A549 (cell line): Measurements from ENCODE around the gene PLPP3.

ENCODE experiments used
- CEBPB ChIP-seq, 2 experiments: fragments of >200 bp in 1 of 2; sonication (Bioruptor Twin) in 1 of 2; formaldehyde crosslinking in 1 of 2; IDR thresholded peaks; 2 replicates each; pipeline ENCODE4 v1.6.1; 2012 to 2016
- CHD4 ChIP-seq: fragments of 200-600 bp; sonication (generic); IDR thresholded peaks from 2 replicates; pipeline ENCODE4 v1.6.1; 2016; ENCODE audit warnings: antibody characterized with exemption, mild to moderate bottlenecking, borderline replicate concordance
- CTCF ChIP-seq: fragments of >200 bp; sonication (Bioruptor Twin); formaldehyde crosslinking; IDR thresholded peaks from 3 replicates; pipeline ENCODE4 v1.5.1; 2016
- ELK1 ChIP-seq: fragments of 150-350 bp; IDR thresholded peaks from 2 replicates; pipeline ENCODE4 v1.6.1; 2014; ENCODE audit warnings: low read depth, mild to moderate bottlenecking, low read length
- HOXA7 ChIP-seq: fragments of 250-450 bp; sonication (Bioruptor Pico); IDR thresholded peaks from 2 replicates; pipeline ENCODE4 v1.5.0; 2020; ENCODE audit warnings: mild to moderate bottlenecking, moderate library complexity
- JUNB ChIP-seq: fragments of >200 bp; sonication (Bioruptor Twin); formaldehyde crosslinking; IDR thresholded peaks from 2 replicates; pipeline ENCODE4 v1.6.1; 2016
- KDM5A ChIP-seq: fragments of 200-600 bp; sonication (generic); IDR thresholded peaks from 2 replicates; pipeline ENCODE4 v1.6.1; 2016; ENCODE audit warnings: antibody characterized with exemption, mild to moderate bottlenecking
- MYC ChIP-seq: IDR thresholded peaks from 2 replicates; pipeline ENCODE4 v1.6.1; 2012; ENCODE audit warnings: mild to moderate bottlenecking, inconsistent platforms, low read length, improper control_type of control experiment, borderline replicate concordance
- POLR2AphosphoS2 ChIP-seq: conservative IDR thresholded peaks from 2 replicates; pipeline ENCODE4 v1.6.1; 2012; ENCODE audit warnings: low read length, improper control_type of control experiment, inconsistent platforms
- RAD21 ChIP-seq, 2 experiments: fragments of >200 bp in 1 of 2; sonication (Bioruptor Twin) in 1 of 2; formaldehyde crosslinking in 1 of 2; IDR thresholded peaks in 1 of 2; conservative IDR thresholded peaks in 1 of 2; 2 replicates in 1 of 2; 3 replicates in 1 of 2; pipeline ENCODE4 v1.6.1; 2012 to 2018; ENCODE audit warnings: inconsistent platforms in 1 of 2
- SREBF2 ChIP-seq: fragments of 450-650 bp; IDR thresholded peaks from 2 replicates; pipeline ENCODE4 v1.6.1; 2014; ENCODE audit warnings: mild to moderate bottlenecking, moderate library complexity
- ZC3H11A ChIP-seq: fragments of 450-650 bp; IDR thresholded peaks from 2 replicates; pipeline ENCODE4 v1.6.1; 2014; ENCODE audit warnings: antibody characterized with exemption, mild to moderate bottlenecking

- TF ChIP-seq JUNB: no peak
- no peak for TF ChIP-seq SREBF2
- no peak for TF ChIP-seq CTCF
- no peak for TF ChIP-seq CEBPB (IDR thresholded peaks at IDR 0.05)
- TF ChIP-seq ELK1: no peak
- no peak for TF ChIP-seq ZC3H11A
- TF ChIP-seq RAD21 (conservative IDR thresholded peaks at IDR 0.05 in 1 of 2, IDR thresholded peaks at IDR 0.05 in 1 of 2): no peak
- no peak for TF ChIP-seq KDM5A
- TF ChIP-seq POLR2AphosphoS2: no peak
- no peak for TF ChIP-seq MYC
- TF ChIP-seq HOXA7: no peak
- TF ChIP-seq CHD4: no peak
Observed at GRCh38 chr1:56453016-56453415, 126.3 kb downstream of the PLPP3 start.
